ENCODE data around the gene SPNS3.

The SPNS3 gene

GRCh38 chr17:4433515-4434031 is at the start of gene SPNS3:
TSS of gene SPNS3 (plus strand) at chr17:4433940. CDS start at chr17:4433968, 28 bp downstream.
- no peak for DNase-seq

- DNase-seq, result no peak
Observed at GRCh38 chr17:4386406-4386805, 47.3 kb upstream of the SPNS3 start.

- DNase-seq, result no peak
Observed at GRCh38 chr17:4387137-4387536, 46.6 kb upstream of the SPNS3 start.

- no peak for DNase-seq
Observed at GRCh38 chr17:4389079-4389478, 44.7 kb upstream of the SPNS3 start.

- peak; percentile 60 for DNase-seq
Observed at GRCh38 chr17:4393806-4394205, 39.9 kb upstream of the SPNS3 start.

- no peak for DNase-seq
Observed at GRCh38 chr17:4394208-4395110, 39.3 kb upstream of the SPNS3 start.

- DNase-seq, result no peak
Observed at GRCh38 chr17:4395111-4395478, 38.6 kb upstream of the SPNS3 start.

- DNase-seq, result no peak
Observed at GRCh38 chr17:4397840-4398239, 35.9 kb upstream of the SPNS3 start.

- peak; percentile 29 for DNase-seq
Observed at GRCh38 chr17:4405038-4405669, 28.6 kb upstream of the SPNS3 start.

GRCh38 chr17:4405699-4406098 is 28.0 kb upstream of the SPNS3 start:
- no peak for DNase-seq

GRCh38 chr17:4406386-4406785 is 27.4 kb upstream of the SPNS3 start:
- DNase-seq, result no peak

GRCh38 chr17:4407216-4407615 is 26.5 kb upstream of the SPNS3 start:
- DNase-seq, result peak; percentile 49

- peak; percentile 95 for DNase-seq
Observed at GRCh38 chr17:4407851-4408250, 25.9 kb upstream of the SPNS3 start.

GRCh38 chr17:4409659-4410058 is 24.1 kb upstream of the SPNS3 start:
- DNase-seq, result peak; percentile 74

GRCh38 chr17:4411201-4411600 is 22.5 kb upstream of the SPNS3 start:
- peak; percentile 57 for DNase-seq

GRCh38 chr17:4412933-4413831 is 20.6 kb upstream of the SPNS3 start:
- peak; percentile 87 for DNase-seq

GRCh38 chr17:4417129-4417667 is 16.5 kb upstream of the SPNS3 start:
- DNase-seq, result no peak

- DNase-seq, result peak; percentile 94
Observed at GRCh38 chr17:4420692-4421131, 13.0 kb upstream of the SPNS3 start.

GRCh38 chr17:4422864-4423263 is 10.9 kb upstream of the SPNS3 start:
- DNase-seq, result no peak

- DNase-seq, result no peak
Observed at GRCh38 chr17:4425398-4425797, 8.3 kb upstream of the SPNS3 start.

- no peak for DNase-seq
Observed at GRCh38 chr17:4426499-4427208, 7.1 kb upstream of the SPNS3 start.

- no peak for DNase-seq
Observed at GRCh38 chr17:4427505-4427904, 6.2 kb upstream of the SPNS3 start.
